HUDEP-2 (cell line): Measurements from ENCODE around the gene BRSK2.

Experiments used
- DNase-seq, 76 experiments: peaks; one replicate each; lab custom pipeline; 2025; ENCODE audit not compliant: unreplicated experiment in 76 of 76; lab: John Stamatoyannopoulos, UW

BRSK2 gene

GRCh38 chr11:1478011-1478410 is 88.3 kb downstream of the BRSK2 start:
- DNase-seq: no peak

DNA sequence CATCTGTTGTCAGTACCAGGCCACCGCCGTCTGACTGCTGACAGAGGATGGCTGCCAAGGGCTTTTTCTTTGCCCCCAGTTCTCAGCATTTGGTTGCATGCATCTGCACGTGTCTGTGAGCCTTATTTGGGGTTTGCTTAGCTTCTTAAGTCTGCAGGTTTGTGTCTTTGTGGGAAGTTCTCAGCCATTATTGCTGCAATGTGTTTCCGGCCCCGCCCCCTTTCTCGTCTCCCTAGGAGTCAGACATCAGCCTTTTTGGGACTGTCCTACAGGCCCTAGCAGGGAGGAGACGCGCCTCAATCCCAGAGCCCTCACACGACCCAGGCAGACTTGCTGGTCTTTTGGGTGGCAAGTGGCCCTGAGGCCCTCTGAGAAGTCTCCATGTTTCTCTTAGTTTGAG is 88.8 kb downstream of the BRSK2 start:
- no peak for DNase-seq

- DNase-seq: no peak
Measured at GRCh38 chr11:1479006-1479677, 89.4 kb downstream of the BRSK2 start.

GRCh38 chr11:1479678-1480118 is 90.0 kb downstream of the BRSK2 start:
- DNase-seq: no peak

DNA sequence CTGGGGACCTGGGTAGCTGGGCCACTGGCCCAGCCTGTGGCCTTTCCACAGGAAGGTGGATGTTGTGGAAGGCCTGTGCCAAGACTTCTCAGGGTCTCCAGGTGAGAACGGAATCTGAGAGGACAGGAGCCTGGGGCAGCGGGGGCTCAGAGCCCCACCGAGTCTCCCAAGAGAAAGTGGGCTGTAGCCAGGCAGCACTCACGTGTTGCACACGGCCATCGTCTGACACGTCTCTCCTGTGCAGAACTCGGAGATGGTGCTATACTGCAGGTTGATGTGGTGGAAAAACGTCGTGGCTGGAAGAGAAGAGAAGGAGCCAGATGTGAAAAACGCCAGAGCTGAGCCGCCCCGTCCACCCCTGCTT is 90.4 kb downstream of the BRSK2 start:
- no peak for DNase-seq

GRCh38 chr11:1480555-1481482 is 91.1 kb downstream of the BRSK2 start:
- no peak for DNase-seq

GRCh38 chr11:1481483-1481825 is 91.7 kb downstream of the BRSK2 start:
- no peak for DNase-seq

- no peak for DNase-seq
Measured at GRCh38 chr11:1481861-1482441, 92.2 kb downstream of the BRSK2 start.

- no peak for DNase-seq
Measured at GRCh38 chr11:1482581-1483444, 93.1 kb downstream of the BRSK2 start.

DNA sequence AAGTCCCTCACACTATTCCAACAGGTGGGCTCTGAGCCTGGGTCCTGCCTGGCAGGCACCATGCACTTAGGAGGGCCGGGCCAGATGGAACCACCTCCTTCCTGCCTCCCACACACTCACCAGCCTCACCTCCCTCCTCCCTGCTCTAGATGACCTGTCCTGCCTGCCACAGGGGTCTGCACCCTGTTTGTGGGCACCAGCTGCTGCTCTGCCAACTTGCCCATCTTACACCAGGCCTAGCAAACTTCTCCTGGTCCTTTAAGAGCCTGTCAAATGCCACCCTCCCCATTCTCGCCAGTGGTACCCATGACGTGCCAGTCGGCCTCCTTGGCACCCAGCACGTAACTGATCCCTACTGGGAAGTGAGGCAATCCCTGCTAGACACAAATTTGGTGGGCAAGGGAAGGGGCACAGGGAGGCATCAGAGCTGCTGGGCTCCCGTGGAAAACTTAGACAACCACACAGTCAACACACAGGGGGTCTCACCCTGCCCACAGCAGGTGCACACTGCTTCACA is 93.8 kb downstream of the BRSK2 start:
- DNase-seq: no peak

DNA sequence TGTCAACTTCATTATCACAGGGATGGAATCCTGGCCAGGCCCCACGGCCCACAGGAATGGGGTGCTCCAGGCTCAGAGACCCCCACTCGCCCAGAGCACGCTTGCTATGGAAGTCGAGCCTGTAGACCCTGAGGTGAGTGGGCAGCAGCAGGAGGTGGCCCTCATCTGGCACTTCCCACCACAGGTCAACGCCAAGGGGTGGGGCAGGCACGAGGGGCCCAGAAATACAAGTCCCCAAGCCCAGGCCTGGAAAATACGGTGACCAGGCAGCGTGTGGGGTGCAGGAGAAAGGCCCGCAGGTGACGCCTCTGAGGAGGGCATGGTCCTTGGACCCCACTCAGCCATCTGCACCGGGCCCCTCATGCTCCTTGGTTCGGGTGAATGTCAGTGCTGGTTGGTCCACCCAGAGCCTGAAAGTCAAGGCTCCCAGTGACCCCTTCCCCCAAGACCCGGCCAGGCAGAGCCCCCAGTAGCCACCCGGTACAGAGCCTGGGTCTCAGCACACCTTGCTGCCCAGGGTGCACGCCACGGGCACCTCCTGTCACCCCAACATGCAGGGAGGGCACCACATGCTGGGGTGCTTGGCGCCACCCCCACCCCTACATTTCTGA is 94.4 kb downstream of the BRSK2 start:
- no peak for DNase-seq

- DNase-seq: no peak
Measured at GRCh38 chr11:1484695-1485503, 95.2 kb downstream of the BRSK2 start.

- DNase-seq: no peak
Measured at GRCh38 chr11:1485504-1485885, 95.8 kb downstream of the BRSK2 start.

DNA sequence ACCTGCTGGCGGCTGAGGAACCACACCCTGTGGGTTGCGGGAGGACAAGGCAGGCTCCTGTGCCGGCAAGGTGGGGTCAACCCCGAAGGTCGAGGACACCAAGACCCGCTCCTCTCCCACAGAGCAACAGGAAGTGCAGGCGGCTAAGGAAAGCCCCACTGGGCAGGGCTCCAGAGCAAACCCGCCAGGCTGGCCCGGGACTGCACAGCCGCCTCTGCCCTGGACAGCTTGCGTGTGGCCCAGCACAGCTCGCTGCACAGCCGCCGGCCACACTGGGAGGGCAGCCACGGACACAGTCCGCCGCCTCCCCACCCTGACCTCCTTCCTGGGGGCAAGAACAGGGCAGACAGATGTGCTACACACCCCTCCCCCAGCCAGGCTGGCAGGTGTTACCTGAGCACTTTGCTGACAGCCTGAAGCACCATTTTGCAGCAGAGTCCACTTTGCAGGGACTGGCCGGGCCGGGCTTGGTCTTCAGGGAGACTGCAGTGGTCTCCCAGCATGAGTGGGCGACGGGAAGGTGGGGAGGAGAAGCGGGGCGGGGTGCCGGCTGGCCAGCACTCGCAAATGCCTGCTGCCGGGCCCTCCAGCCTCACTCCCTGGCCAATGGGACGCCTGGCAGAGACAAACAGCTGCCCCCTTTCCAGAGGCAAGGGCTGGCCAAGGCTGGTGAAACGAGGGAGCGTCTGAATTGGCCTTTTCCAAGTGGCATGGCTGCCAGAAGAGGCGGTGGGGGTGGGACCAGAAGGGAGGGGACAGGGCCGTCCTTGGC is 96.5 kb downstream of the BRSK2 start, which contains the start of gene MOB2:
TSS of gene MOB2 (minus strand) at position 726 of the 772 bp plus-strand sequence. CDS start at position 503, 223 bp downstream.
- DNase-seq: no peak

DNA sequence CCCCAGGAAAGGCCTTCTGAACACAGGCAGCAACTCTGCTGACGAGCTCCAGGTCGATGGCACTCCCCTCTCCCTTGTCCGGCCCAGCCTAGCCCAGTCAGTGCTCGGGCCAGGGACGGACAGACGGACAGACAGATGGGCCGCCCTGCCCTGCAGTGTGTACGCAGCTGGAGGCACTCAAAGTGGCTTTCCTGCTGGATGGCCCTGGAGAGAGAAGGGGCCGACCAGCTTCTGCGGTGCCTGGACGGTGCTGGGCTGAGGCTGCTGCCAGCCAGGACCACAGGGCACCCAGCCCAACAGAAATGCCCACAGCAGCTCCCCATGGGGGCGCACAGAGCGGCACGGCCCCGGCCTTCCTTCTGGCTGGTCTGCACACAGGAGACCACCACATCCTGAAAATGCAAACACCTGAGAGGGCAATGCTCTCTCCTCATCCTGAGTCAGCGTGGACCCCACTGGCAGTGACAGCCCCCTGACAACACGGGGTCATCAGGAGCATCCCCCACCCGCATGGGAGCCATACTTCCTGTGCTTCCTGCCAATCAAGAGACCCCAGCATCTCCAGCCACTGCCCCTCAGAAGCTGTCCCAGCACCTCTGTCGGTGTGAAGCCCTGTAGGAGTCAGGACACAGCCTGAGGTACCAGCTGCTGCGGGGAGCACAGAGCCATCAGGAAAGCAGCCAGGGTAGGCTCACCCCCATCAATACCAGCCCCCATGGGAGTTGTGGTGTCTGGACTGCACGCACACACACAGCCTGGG is 97.5 kb downstream of the BRSK2 start:
- no peak for DNase-seq

GRCh38 chr11:1487851-1488574 is 98.3 kb downstream of the BRSK2 start:
- no peak for DNase-seq

- DNase-seq: no peak
Measured at GRCh38 chr11:1488575-1489180, 98.9 kb downstream of the BRSK2 start.
